BLaER1 (cell line): Measurements from ENCODE around the gene LETM1.

Source experiments
- H3K27ac ChIP-seq: shearing (Covaris generic); formaldehyde crosslinking; 2 replicates; pipeline ENCODE4 v1.8.1; 2022
- H3K27me3 ChIP-seq: shearing (Covaris generic); formaldehyde crosslinking; 2 replicates; pipeline ENCODE4 v1.8.1; 2022
- H3K36me3 ChIP-seq: shearing (Covaris generic); formaldehyde crosslinking; 2 replicates; pipeline ENCODE4 v1.8.1; 2022
- H3K4me1 ChIP-seq: shearing (Covaris generic); formaldehyde crosslinking; 2 replicates; pipeline ENCODE4 v1.8.1; 2022
- H3K4me2 ChIP-seq: shearing (Covaris generic); formaldehyde crosslinking; 2 replicates; pipeline ENCODE4 v1.8.1; 2022
- H3K4me3 ChIP-seq: shearing (Covaris generic); formaldehyde crosslinking; 2 replicates; pipeline ENCODE4 v1.8.1; 2022
- H3K9ac ChIP-seq: shearing (Covaris generic); formaldehyde crosslinking; 2 replicates; pipeline ENCODE4 v1.8.1; 2022
- H3K9me3 ChIP-seq: shearing (Covaris generic); formaldehyde crosslinking; 2 replicates; pipeline ENCODE4 v1.8.1; 2022
- H4K20me1 ChIP-seq: shearing (Covaris generic); formaldehyde crosslinking; 2 replicates; pipeline ENCODE4 v1.8.1; 2022
- Cebpa-rat ChIP-seq: shearing (Covaris generic); IDR thresholded peaks from 2 replicates; pipeline ENCODE4 v1.8.1; 2022

LETM1 gene

GRCh38 chr4:1786544-1787362 lies 69.2 kb downstream of the LETM1 start:
- Histone ChIP-seq H3K36me3 (no peaks in the 10 kb centered on the region), H3K4me1 (peaks cover 45% of the 10 kb centered on the region), H3K27me3 (peaks cover 22% of the 10 kb centered on the region), H4K20me1 (peaks cover 14% of the 10 kb centered on the region), H3K4me2 (peak overlapping the region; percentile 76), H3K4me3 (no peak overlapping the region), H3K9ac (no peak overlapping the region), H3K9me3 (no peaks in the 10 kb centered on the region), H3K27ac (no peak overlapping the region)
- no peak for TF ChIP-seq Cebpa-rat

- Histone ChIP-seq H3K4me2 (peak overlapping the region; percentile 76), H3K27me3 (peaks cover 11% of the 10 kb centered on the region; the same call in 1 of the 2 replicates), H3K4me3 (no peak overlapping the region), H3K9me3 (no peaks in the 10 kb centered on the region), H3K27ac (no peak overlapping the region), H4K20me1 (peaks cover 7% of the 10 kb centered on the region), H3K9ac (no peak overlapping the region), H3K36me3 (no peaks in the 10 kb centered on the region), H3K4me1 (peaks cover 46% of the 10 kb centered on the region)
- TF ChIP-seq Cebpa-rat: no peak
Measured at GRCh38 chr4:1785592-1785991, 70.4 kb downstream of the LETM1 start.

DNA sequence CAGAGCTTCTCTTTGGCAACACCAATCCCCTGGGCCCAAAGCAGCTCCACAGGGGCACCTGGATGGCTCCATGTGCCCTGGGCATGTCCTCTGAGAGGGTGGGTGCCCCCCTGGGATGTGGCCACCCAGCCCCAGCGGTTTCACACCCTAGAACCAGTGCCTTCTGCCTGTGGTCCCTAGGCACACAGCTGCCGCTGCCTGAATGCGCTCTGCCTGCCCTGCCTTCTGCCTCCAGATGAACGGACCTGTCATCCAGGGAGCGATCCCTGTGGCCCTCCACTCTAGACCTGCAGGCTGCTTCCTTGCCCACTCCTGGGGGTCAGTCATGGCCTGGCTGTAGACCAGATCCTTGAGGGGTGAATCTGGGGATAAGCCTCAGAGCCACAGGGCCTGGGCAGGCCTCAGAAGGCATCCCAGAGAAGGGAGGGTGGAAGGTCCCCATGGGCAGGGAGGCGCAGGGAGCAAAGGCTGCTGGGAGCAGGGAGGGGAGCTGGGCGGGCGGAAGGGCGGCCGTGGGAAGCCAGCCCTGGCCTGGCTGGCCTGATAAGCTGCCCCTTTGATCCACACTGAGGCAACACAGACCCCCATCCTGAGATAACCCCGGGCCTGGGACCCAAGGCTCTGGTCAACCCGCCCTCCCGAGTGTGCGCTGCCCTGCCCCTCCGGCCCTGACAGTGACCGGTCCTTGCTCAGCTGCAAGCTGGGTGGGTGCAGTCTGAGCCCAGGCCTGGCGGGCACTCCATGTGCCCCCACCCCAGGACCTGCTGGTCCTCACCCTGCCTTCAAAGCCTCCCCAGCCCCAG lies 71.0 kb downstream of the LETM1 start:
- Histone ChIP-seq H4K20me1 (peaks cover 7% of the 10 kb centered on the region), H3K27ac (peak overlapping the region; percentile 20; the same call in 1 of the 2 replicates), H3K4me2 (peak overlapping the region; percentile 76), H3K9ac (no peak overlapping the region), H3K36me3 (no peaks in the 10 kb centered on the region), H3K9me3 (no peaks in the 10 kb centered on the region), H3K4me3 (no peak overlapping the region), H3K27me3 (0 out of 2 replicates have a peak, but pooled peaks cover 5% of the 10 kb centered on the region), H3K4me1 (peaks cover 49% of the 10 kb centered on the region)
- TF ChIP-seq Cebpa-rat: no peak

GRCh38 chr4:1784395-1784788 lies 71.6 kb downstream of the LETM1 start:
- Histone ChIP-seq H3K27me3 (0 out of 2 replicates have a peak, but pooled peaks cover 3% of the 10 kb centered on the region), H3K4me2 (peak overlapping the region; percentile 76), H4K20me1 (peaks cover 7% of the 10 kb centered on the region), H3K36me3 (no peaks in the 10 kb centered on the region), H3K4me3 (no peak overlapping the region), H3K27ac (peak overlapping the region; percentile 20; the same call in 1 of the 2 replicates), H3K9me3 (no peaks in the 10 kb centered on the region), H3K9ac (no peak overlapping the region), H3K4me1 (peaks cover 55% of the 10 kb centered on the region)
- no peak for TF ChIP-seq Cebpa-rat

DNA sequence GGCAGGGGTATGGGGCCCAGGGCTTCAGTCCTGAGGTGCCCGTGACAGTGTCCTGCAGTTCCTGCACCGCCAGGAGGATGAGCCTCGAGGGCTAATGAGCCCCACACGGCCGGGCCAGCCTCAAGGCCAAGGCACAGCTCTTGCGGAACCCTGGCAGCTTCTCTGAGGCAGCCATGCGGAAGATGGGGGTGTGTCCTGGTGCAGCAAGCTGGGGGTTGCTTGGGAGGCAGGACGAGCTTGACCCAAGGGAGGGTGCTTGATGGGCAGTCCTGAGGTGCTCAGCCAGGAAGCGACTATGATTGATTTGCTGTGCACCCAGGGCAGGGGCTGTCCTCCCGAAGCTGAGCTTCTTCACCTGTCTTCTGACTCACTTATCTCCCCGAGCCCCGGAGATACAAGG lies 72.0 kb downstream of the LETM1 start:
- Histone ChIP-seq H3K9me3 (no peaks in the 10 kb centered on the region), H3K4me2 (peak overlapping the region; percentile 76), H3K4me1 (peaks cover 60% of the 10 kb centered on the region), H3K4me3 (no peak overlapping the region), H3K27me3 (no peaks in the 10 kb centered on the region), H4K20me1 (peaks cover 7% of the 10 kb centered on the region), H3K9ac (no peak overlapping the region), H3K27ac (no peak overlapping the region), H3K36me3 (no peaks in the 10 kb centered on the region)
- no peak for TF ChIP-seq Cebpa-rat

DNA sequence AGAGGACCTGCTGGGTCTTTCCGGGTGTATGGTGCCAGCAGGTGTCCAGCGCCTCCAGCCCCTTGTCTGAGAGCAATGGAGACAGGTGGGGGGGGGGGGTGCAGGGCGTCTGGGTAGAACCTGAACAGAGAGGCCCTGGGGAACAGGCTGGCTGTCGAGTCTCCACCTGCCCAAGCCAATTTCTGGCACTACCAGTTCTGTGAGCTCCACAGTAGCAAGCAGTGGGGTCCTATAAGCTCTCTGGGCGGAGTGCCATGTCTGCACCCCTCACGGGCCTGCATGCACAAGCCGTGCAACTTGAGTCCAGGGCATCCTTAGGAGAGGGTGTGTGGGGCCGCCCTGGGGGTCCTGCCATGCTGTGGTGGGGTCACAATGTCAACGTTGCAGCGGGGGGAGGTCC lies 72.9 kb downstream of the LETM1 start:
- no peaks in the 10 kb centered on the region for H3K9me3 ChIP-seq
- peaks cover 7% of the 10 kb centered on the region for H4K20me1 ChIP-seq
- H3K4me2 ChIP-seq: peak overlapping the region; percentile 60; the same call in 1 of the 2 replicates
- no peaks in the 10 kb centered on the region for H3K36me3 ChIP-seq
- H3K4me1 ChIP-seq: peaks cover 60% of the 10 kb centered on the region
- no peak overlapping the region for H3K4me3 ChIP-seq
- TF ChIP-seq Cebpa-rat: no peak
- no peaks in the 10 kb centered on the region for H3K27me3 ChIP-seq
- H3K27ac ChIP-seq: no peak overlapping the region
- H3K9ac ChIP-seq: no peak overlapping the region

GRCh38 chr4:1780435-1780834 lies 75.5 kb downstream of the LETM1 start:
- Histone ChIP-seq H3K27me3 (no peaks in the 10 kb centered on the region), H4K20me1 (peaks cover 7% of the 10 kb centered on the region), H3K9ac (no peak overlapping the region), H3K4me1 (peaks cover 70% of the 10 kb centered on the region), H3K27ac (no peak overlapping the region), H3K9me3 (no peaks in the 10 kb centered on the region), H3K36me3 (no peaks in the 10 kb centered on the region), H3K4me2 (peak overlapping the region; percentile 23; the same call in 1 of the 2 replicates), H3K4me3 (no peak overlapping the region)
- TF ChIP-seq Cebpa-rat: no peak

- Histone ChIP-seq H3K27me3 (no peaks in the 10 kb centered on the region), H3K4me3 (no peak overlapping the region), H3K27ac (peak overlapping the region; percentile 38; the same call in 1 of the 2 replicates), H3K4me1 (peaks cover 70% of the 10 kb centered on the region), H3K4me2 (peak overlapping the region; percentile 23), H3K9ac (no peak overlapping the region), H4K20me1 (peaks cover 6% of the 10 kb centered on the region), H3K9me3 (no peaks in the 10 kb centered on the region), H3K36me3 (no peaks in the 10 kb centered on the region)
- no peak for TF ChIP-seq Cebpa-rat
Measured at GRCh38 chr4:1779588-1780382, 76.2 kb downstream of the LETM1 start.

GRCh38 chr4:1778642-1779392 lies 77.1 kb downstream of the LETM1 start:
- no peaks in the 10 kb centered on the region for H4K20me1 ChIP-seq
- H3K9me3 ChIP-seq: no peaks in the 10 kb centered on the region
- no peaks in the 10 kb centered on the region for H3K27me3 ChIP-seq
- no peak overlapping the region for H3K27ac ChIP-seq
- no peak overlapping the region for H3K4me3 ChIP-seq
- H3K4me2 ChIP-seq: no peak overlapping the region
- peaks cover 70% of the 10 kb centered on the region for H3K4me1 ChIP-seq
- H3K36me3 ChIP-seq: no peaks in the 10 kb centered on the region
- no peak overlapping the region for H3K9ac ChIP-seq
- TF ChIP-seq Cebpa-rat: no peak
